GM18526 (cell line): ENCODE results near the gene STING1.

Source experiments
- POLR2A ChIP-seq: IDR thresholded peaks from 3 replicates; pipeline ENCODE4 v1.6.1; 2011; ENCODE audit not compliant: insufficient read length; ENCODE audit errors: extremely low read depth

Gene STING1

DNA sequence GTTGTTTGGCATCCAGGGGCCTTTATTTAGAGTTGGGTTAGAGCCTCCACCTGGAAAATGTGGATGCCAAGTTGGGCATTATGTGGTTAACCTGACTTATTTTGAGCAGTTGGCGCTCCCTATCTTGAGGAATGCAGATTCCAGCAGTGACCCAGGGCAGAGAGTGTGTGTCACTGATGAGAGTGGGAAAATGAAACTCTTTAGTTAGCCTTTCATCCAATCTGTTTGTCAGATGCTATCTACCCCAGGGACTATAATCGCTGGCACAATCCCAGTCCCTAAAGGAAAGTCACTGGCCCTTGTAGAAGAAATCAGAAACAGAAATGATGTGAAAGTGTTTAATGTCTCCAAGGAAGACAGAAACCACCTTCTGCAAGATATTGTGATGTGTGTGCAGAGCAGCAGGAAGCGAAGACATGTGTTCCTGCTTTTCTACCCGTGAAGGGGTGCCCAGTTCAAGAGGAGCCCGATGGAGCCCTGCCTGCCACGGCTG lies 10.2 kb upstream of the STING1 start:
- no peak for TF ChIP-seq POLR2A

GRCh38 chr5:139488260-139488659 lies 5.7 kb upstream of the STING1 start:
- TF ChIP-seq POLR2A: no peak

DNA sequence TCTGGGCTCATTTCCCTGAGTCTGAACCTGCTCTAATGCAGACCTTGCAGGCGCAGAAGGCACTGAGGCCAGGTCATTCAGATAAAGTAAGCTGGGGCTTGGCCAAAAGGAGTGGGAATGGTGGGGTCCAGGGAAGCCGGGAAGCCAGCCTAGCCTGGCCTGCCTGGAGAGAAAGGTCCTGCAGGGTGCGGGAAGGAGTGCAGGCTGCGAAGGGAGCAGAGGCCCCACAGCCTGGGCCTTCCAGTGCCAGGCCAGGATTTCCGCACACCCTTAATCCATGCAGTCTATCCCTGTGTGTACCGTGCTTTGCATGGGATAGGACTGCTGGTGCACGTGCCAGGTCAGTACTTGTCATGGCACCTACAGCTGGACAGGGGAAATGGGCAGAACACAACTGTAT lies 3.6 kb upstream of the STING1 start:
- TF ChIP-seq POLR2A: no peak

DNA sequence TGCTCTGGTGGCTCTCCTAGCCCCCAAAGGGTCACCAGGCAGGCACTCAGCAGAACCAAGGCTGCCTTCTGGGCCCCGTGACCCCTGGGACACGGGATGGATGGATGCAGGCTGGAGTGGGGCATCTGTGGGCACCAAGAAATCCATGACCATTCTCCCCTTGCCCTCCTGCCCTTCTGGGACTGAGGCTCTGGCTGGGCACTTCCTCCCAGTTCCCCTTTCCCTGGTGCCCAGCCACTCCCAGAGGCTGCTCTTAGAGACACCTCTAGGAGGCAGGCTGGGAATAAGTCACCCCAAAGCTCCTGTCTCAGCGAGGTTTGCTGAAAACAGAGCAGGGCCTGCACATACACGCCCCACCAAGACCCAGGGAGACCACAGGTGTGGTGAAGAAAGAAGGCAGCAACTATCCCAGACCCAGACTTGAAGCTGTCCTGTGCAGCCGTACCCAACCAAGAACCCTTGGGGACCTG lies 943 bp downstream of the STING1 start:
- no peak for TF ChIP-seq POLR2A

GRCh38 chr5:139481122-139481533 lies 1.4 kb downstream of the STING1 start:
- TF ChIP-seq POLR2A: no peak

DNA sequence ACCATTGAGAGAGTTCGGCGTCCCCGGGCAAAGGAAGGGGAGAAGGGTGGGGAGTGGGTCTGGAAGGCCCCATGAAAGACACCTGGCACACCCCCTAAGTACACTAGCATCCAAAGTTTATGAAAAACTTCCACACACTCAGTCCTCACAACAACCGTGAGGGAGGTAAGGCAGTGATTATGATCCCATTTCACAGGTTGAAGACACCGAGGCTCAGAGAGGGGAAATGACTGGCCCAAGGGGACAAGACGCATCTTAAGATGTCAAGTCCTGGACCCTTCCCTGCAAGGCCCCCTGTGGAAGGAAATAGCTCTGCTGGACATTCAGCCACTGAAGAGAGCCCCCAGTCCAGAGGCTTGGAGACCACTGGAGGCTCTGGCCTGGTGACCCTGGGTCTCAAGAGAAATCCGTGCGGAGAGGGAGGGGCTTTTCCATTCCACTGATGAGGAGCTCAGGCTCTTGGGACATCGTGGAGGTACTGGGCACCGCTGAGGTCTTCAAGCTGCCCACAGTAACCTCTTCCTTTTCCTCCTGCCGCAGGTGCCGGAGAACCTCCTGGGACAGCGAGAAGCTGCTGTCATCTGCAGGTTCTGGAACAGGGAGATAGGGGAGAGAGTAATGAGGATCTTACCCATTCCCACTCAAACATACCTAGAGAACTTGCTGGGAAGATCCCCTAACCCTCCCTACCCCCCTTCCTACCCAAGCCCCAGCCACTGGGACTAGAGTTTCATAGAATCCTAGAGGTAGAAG lies 6.5 kb downstream of the STING1 start:
- TF ChIP-seq POLR2A: no peak

GRCh38 chr5:139474890-139475791 lies 7.4 kb downstream of the STING1 start:
- TF ChIP-seq POLR2A: no peak

DNA sequence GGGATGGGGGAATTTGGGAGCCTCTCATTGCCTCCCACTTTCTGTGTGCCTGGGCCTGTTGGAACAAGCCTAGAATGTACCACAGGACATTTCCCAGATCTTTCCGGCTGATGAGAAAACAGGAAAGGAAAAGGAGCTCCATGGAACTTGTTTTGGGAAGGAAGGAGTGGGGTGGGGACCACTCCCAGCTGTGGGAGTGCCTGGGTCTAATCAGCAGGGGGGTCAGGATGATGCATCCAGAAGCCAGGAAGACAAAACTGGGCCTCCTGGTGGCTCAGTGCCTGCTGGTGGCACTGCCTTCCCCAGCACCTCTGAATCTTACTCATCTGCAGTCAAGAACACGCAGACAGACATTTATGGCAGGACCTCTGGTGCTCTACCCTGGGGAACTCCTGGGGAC lies 9.0 kb downstream of the STING1 start:
- TF ChIP-seq POLR2A: no peak

DNA sequence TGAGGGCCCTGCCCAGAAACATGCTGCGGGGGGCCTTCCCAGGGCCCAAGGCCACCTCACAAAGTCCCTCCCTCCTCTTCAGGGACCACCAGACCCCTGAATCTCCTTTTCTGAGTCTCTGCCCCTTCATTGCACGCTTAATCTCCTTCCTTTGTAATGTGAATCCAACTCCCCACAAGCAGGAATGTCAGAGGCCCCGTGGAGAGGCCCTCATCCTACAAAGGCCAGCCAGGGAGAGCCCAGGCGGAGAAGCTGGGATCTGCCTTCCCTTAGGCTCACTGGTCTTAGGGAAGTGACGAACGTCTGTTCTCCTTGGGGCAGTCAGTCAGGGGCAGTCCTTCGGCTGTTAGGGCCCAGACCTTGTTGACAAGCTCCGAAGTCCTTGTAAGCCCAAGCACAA lies 9.5 kb downstream of the STING1 start:
- TF ChIP-seq POLR2A: no peak

DNA sequence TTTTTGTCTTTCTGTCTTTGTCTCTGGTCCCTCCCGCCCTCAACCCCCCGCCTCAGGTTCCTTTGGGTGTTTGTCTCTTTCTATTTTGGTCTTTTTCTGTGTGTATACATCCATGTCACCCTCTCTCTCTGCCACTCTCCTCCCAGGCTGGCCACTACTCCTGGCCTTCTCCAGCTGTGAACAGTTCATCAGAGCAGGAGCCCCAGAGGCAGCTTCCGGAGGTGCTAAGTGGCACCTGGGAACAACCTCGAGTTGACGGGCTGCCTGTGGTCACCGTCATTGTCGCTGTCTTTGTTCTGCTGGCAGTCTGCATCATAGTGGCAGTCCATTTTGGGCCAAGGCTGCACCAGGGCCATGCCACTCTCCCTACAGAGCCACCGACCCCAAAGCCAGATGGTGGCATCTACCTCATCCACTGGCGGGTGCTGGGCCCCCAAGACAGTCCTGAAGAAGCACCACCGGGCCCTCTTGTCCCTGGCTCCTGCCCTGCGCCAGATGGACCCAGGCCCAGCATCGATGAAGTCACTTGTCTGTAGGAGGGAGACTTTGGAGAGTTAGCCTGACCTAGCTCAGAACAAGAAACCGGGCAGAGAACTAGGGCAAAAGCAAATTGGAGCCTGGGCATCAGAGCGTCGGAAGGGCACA lies 10.1 kb downstream of the STING1 start:
- TF ChIP-seq POLR2A: no peak

- no peak for TF ChIP-seq POLR2A
These were observed 11.7 kb downstream of the STING1 start, which contains the start of gene SMIM33 for GRCh38 chr5:139470821-139471300. Gene SMIM33 (plus strand): TSS chr5:139471004. CDS start chr5:139471122, 118 bp downstream.

- no peak for TF ChIP-seq POLR2A
These were observed 14.1 kb downstream of the STING1 start for GRCh38 chr5:139468421-139468931.

DNA sequence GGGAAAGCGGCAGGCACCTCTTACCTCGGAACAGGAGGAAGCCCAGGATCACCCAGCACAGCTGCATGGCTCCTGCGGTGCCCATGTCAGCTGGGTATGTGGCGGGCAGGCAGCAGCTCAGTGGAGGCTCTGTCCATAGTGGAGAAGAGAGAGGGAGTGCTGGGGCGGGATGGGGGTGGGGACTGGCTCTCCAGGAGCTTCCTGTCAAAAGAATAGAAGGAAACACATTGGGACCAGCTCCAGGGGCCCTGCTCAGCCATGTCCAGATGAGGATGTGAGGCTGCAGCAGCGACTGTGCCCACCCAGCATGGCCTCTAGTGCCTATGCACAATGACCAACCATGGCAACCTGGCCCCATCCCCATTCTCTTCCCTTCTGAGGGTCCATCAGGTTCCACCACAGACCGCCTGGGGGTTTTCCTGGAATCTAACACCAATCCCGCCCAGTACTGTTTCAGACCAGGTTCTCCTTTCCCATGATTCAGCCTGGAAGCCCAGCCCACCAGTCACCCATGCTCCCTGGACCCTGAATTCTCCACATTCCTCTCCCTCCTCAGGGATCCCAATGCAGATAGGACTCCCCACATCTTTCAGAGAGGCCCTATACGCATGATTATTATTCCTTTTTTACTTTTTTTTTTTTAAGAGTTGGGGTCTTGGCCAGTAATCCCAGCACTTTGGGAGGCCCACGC lies 19.8 kb downstream of the STING1 start, which contains the start of gene ECSCR:
TSS of gene ECSCR (minus strand) at position 158 of the 691 bp plus-strand sequence. CDS start at position 85, 73 bp downstream.
- TF ChIP-seq POLR2A: no peak

DNA sequence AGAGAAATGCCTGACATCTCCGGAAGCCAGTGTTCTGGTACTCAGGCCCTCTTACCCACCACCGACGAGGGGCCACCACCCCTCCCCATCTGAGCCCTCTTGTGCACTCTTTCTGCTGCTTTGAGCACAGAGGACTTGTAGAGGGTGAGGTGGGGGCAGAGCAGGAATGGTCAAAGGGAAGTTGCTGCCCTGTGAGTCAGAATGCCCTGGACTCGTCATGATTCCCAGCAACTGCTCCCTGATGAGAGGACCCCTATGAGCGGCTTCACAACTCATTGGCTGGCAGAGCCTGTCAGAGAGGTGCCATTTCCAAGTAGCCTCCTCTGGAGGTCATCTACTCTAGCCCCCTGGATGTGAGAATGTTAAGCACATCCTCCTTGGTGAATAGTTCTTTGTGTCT lies 20.9 kb downstream of the STING1 start:
- TF ChIP-seq POLR2A: no peak
